ENCODE measurements around the gene CLCN7. TPM values are rescaled to one million over a fixed set of nuclear protein-coding genes. Genes with fewer than 3 reads are reported as not detected.
"Not testable (repeated sequence)": the region's sequence is repeated elsewhere in the genome, so short reads cannot be mapped to it uniquely, and the experiment has no call there.

Gene CLCN7
- total RNA-seq, 2 donors from 2014 or later, result 42.4 to 61.5 TPM

- Histone ChIP-seq H3K27me3 (no peaks in the 10 kb centered on the region), H3K9me3 (no peaks in the 10 kb centered on the region), H3K4me3 (no peak overlapping the region), H3K36me3 (no peaks in the 10 kb centered on the region), H3K4me1 (no peaks in the 10 kb centered on the region), H3K27ac (no peak overlapping the region), H3K9ac (ENCODE audit: low read depth in 2 of 2, low read length in 2 of 2) (peak overlapping the region in 1 of 2 donors; percentile 24)
- intact Hi-C loops (cut with DNase I), result no loop called here
- no peak for DNase-seq
- no peak for TF ChIP-seq CTCF (IDR thresholded peaks at IDR 0.05)
These were observed 7.3 kb upstream of the CLCN7 start for GRCh38 chr16:1481906-1482835.

- DNase-seq; H3K27ac ChIP-seq; H3K4me3 ChIP-seq; H3K9ac ChIP-seq (ENCODE audit: low read depth in 2 of 2, low read length in 2 of 2); intact Hi-C loops (cut with DNase I); H3K9me3 ChIP-seq; H3K36me3 ChIP-seq; H3K4me1 ChIP-seq; H3K27me3 ChIP-seq: not testable (repeated sequence)
These were observed 4.1 kb upstream of the CLCN7 start for GRCh38 chr16:1478937-1479336.

- intact Hi-C loops (cut with DNase I), result no loop called here
- DNase-seq, result no peak
- no peak for TF ChIP-seq CTCF (IDR thresholded peaks at IDR 0.05)
- H3K9ac ChIP-seq (ENCODE audit: low read depth in 2 of 2, low read length in 2 of 2), result no peak overlapping the region
- no peak overlapping the region for H3K27ac ChIP-seq
- no peaks in the 10 kb centered on the region for H3K9me3 ChIP-seq
- no peak overlapping the region for H3K4me3 ChIP-seq
- no peaks in the 10 kb centered on the region for H3K36me3 ChIP-seq
- H3K27me3 ChIP-seq, result no peaks in the 10 kb centered on the region
- H3K4me1 ChIP-seq, result peaks cover 10% of the 10 kb centered on the region
These were observed 2.2 kb upstream of the CLCN7 start for GRCh38 chr16:1477033-1477432.

GRCh38 chr16:1475552-1476114 is 805 bp upstream of the CLCN7 start:
- Histone ChIP-seq H3K27me3 (no peaks in the 10 kb centered on the region), H3K4me3 (peak overlapping the region; percentile 92), H3K9me3 (no peaks in the 10 kb centered on the region), H3K4me1 (peaks cover 10% of the 10 kb centered on the region), H3K36me3 (no peaks in the 10 kb centered on the region), H3K27ac (peak overlapping the region; percentile 79), H3K9ac (ENCODE audit: low read depth in 2 of 2, low read length in 2 of 2) (peak overlapping the region; percentile 85 to 88)
- no peak for DNase-seq
- no peak for TF ChIP-seq CTCF (IDR thresholded peaks at IDR 0.05)
- intact Hi-C loops (cut with DNase I), result no loop called here

- no peak for DNase-seq
- H3K9ac ChIP-seq (ENCODE audit: low read depth in 2 of 2, low read length in 2 of 2), result peak overlapping the region; percentile 79 to 85
- H3K27me3 ChIP-seq, result no peaks in the 10 kb centered on the region
- H3K4me3 ChIP-seq, result peak overlapping the region; percentile 92
- H3K27ac ChIP-seq, result peak overlapping the region; percentile 79
- H3K4me1 ChIP-seq, result peaks cover 10% of the 10 kb centered on the region
- H3K9me3 ChIP-seq, result no peaks in the 10 kb centered on the region
- TF ChIP-seq CTCF (IDR thresholded peaks at IDR 0.05), result no peak
- no peaks in the 10 kb centered on the region for H3K36me3 ChIP-seq
- intact Hi-C loops (cut with DNase I), result no loop called here
These were observed 589 bp downstream of the CLCN7 start for GRCh38 chr16:1474082-1474795.
